Vagina (tissue), 2 donors: ENCODE measurements around the gene GPR171. TPM values are rescaled to one million over a fixed set of nuclear protein-coding genes. Genes with fewer than 3 reads are reported as not detected.

Source experiments
- DNase-seq, 2 donors: peaks; one replicate each; pipeline ENCODE4 v3.0.0-alpha.2; 2017; ENCODE audit errors: extremely low spot score in 2 of 2
- H3K27ac ChIP-seq: fragments of 200-600 bp; sonication (generic); one replicate; pipeline ENCODE4 v1.5.1; 2019
- H3K27me3 ChIP-seq: fragments of 200-600 bp; sonication (generic); one replicate; pipeline ENCODE4 v1.5.1; 2019
- H3K36me3 ChIP-seq, 2 donors: fragments of 200-600 bp; sonication (generic); one replicate each; pipeline ENCODE4 v1.5.1; 2017 to 2019
- H3K4me1 ChIP-seq: fragments of 200-600 bp; sonication (generic); one replicate; pipeline ENCODE4 v1.5.1; 2019
- H3K4me3 ChIP-seq, 2 donors: fragments of 200-600 bp; sonication (generic); 1 replicate in 1 of 2; 2 replicates in 1 of 2; pipeline ENCODE4 v1.5.1; 2016 to 2019
- H3K9me3 ChIP-seq: fragments of 200-600 bp; sonication (generic); one replicate; pipeline ENCODE4 v1.5.1; 2019
- CTCF ChIP-seq, 3 experiments: fragments of 450-650 bp in 2 of 3; fragments of 200-600 bp in 1 of 3; sonication (generic) in 1 of 3; IDR thresholded peaks; one replicate each; pipeline ENCODE4 v1.5.1; 2017 to 2019; ENCODE audit warnings: antibody characterized with exemption in 3 of 3, mild to moderate bottlenecking in 2 of 3, moderate library complexity in 2 of 3
- POLR2A ChIP-seq, 2 donors: fragments of 450-650 bp; IDR thresholded peaks; one replicate each; pipeline ENCODE4 v1.6.1; 2017; ENCODE audit warnings: antibody characterized with exemption in 2 of 2, mild to moderate bottlenecking in 2 of 2, moderate library complexity in 2 of 2
- POLR2AphosphoS5 ChIP-seq, 2 donors: sonication (generic); formaldehyde crosslinking; IDR thresholded peaks; one replicate each; pipeline ENCODE4 v1.9.0; 2017; ENCODE audit warnings: antibody characterized with exemption in 2 of 2, mild to moderate bottlenecking in 2 of 2, low read depth in 1 of 2; ENCODE audit not compliant: insufficient read depth in 1 of 2
- intact Hi-C: fragments of 100-400 bp; cut with DNase I; formaldehyde crosslinking; loops from one replicate; pipeline ENCODE4 v1.15.1; 2023
- total RNA-seq: library from RNA; depleted of rRNA; stranded (reverse); fragments of >200 nt; gene quantifications from one replicate; pipeline ENCODE4 v1.2.3, GENCODE V29; 2016

GPR171 gene
- total RNA-seq, 1 donor from 2014 or later, result 5.4 TPM

GRCh38 chr3:151227266-151227806, 24.3 kb upstream of the GPR171 start:
- Histone ChIP-seq H3K4me3 (no peak overlapping the region), H3K9me3 (no peaks in the 10 kb centered on the region), H3K27ac (no peak overlapping the region), H3K27me3 (no peaks in the 10 kb centered on the region), H3K36me3 (no peaks in the 10 kb centered on the region), H3K4me1 (peaks cover 6% of the 10 kb centered on the region)
- intact Hi-C loops, result loop anchor here (10.0 kb wide), 1 partner anchor 57 kb away; no protein-coding TSS in a partner anchor
- TF ChIP-seq POLR2AphosphoS5 (IDR thresholded peaks at IDR 0.05; ENCODE audit: insufficient read depth in 1 of 2, low read depth in 1 of 2) (no peak), POLR2A (IDR thresholded peaks at IDR 0.05) (no peak), CTCF (IDR thresholded peaks at IDR 0.05) (no peak)
- no peak for DNase-seq

DNA sequence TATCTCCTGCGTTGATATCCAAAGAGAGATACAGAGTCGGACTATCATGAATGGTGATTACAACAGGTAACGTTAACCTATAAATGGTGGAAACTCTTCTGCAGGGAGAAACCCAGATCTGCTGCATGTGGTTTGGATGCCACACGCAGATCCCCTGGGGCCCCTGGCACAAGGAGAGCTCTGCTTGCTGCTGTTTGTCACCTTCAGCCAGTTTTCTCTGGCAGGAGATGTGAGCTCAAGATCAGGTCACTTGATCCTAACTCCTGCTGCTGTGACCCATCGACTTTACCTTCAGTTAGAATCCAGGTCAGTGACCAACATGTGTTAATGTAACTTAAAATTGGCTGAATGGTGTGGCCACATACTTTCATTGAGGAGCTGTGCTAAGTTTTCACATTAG, 23.8 kb upstream of the GPR171 start:
- Histone ChIP-seq H3K36me3 (no peaks in the 10 kb centered on the region), H3K4me1 (peaks cover 6% of the 10 kb centered on the region), H3K27ac (no peak overlapping the region), H3K27me3 (no peaks in the 10 kb centered on the region), H3K4me3 (no peak overlapping the region), H3K9me3 (no peaks in the 10 kb centered on the region)
- intact Hi-C loops, result loop anchor here (10.0 kb wide), 1 partner anchor 58 kb away; no protein-coding TSS in a partner anchor
- TF ChIP-seq POLR2A (IDR thresholded peaks at IDR 0.05) (no peak), POLR2AphosphoS5 (IDR thresholded peaks at IDR 0.05; ENCODE audit: insufficient read depth in 1 of 2, low read depth in 1 of 2) (no peak), CTCF (IDR thresholded peaks at IDR 0.05) (no peak)
- no peak for DNase-seq

DNA sequence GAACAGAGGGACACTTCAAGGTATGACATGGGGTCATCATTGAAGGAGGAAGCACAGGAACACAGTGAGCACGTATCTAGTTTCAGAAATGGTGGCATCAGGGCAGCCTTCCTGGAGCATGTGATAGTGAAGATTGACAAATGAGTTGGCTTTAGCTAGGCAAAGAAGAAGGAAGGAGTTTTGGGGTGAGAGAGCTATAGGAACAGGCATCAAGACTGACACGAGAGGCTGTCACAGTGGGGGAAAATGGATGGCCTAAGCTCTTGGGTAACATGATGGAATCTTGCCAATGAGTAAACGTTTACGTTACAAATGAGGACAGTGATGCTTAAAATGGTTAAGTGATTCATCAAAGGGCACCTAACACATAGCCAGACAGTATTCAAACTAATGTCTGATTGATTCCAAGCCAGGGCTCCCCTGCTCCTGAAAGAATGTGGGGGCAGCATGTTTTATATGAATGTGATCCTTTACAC, 23.1 kb upstream of the GPR171 start:
- TF ChIP-seq POLR2AphosphoS5 (IDR thresholded peaks at IDR 0.05; ENCODE audit: insufficient read depth in 1 of 2, low read depth in 1 of 2) (no peak), POLR2A (IDR thresholded peaks at IDR 0.05) (no peak), CTCF (IDR thresholded peaks at IDR 0.05) (no peak)
- H3K27me3 ChIP-seq, result no peaks in the 10 kb centered on the region
- H3K27ac ChIP-seq, result no peak overlapping the region
- no peaks in the 10 kb centered on the region for H3K36me3 ChIP-seq
- intact Hi-C loops, result loop anchor here (10.0 kb wide), 1 partner anchor 59 kb away; no protein-coding TSS in a partner anchor
- H3K9me3 ChIP-seq, result no peaks in the 10 kb centered on the region
- H3K4me1 ChIP-seq, result peaks cover 6% of the 10 kb centered on the region
- DNase-seq, result no peak
- H3K4me3 ChIP-seq, result no peak overlapping the region

DNA sequence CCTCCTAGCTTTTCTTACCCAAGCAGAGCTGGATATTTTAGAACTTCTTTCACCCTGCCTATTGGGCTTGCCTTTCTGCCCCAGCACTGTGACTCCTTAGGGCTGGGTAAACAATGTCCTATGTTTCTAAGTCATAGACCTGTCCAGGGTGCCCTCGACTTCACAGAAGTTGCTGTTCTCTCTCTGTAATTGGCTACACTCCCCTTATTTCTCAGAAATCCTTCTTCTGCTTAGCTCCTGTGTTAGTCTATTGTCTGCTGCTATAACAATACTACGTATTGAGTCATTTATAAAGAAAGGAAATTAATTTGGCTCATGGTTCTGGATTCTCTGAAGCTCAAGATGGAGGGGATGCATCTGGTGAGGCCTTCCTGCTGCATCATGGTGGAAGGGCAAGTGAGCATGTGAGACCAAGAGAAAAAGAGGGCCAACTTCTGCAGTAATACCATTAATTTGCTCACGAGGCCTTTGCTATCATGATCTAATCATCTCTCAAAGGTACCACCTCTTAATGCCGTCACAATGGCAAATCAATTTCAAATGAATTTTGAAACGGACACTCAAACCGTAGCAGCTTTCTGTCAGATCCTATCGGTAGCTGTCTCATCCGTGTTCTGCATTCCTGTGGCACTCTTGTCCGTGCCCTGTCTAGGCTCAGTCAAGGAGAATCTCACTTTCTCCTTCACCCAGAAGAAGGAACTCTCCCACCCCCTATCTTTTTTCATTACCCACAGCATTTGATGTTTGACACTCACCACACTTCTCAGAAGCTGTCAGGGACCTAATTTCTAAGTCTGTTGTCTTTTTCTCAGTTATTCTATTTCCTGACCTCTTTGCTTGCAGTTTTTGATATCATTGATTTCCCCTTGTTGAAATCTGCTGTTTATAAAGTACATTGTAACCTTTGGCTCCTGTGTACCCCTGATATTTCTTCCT, 22.3 kb upstream of the GPR171 start:
- H3K4me1 ChIP-seq, result peaks cover 6% of the 10 kb centered on the region
- H3K27ac ChIP-seq, result no peak overlapping the region
- TF ChIP-seq POLR2AphosphoS5 (IDR thresholded peaks at IDR 0.05; ENCODE audit: insufficient read depth in 1 of 2, low read depth in 1 of 2) (no peak), POLR2A (IDR thresholded peaks at IDR 0.05) (no peak), CTCF (IDR thresholded peaks at IDR 0.05) (no peak)
- intact Hi-C loops, result loop anchor here (10.0 kb wide), 1 partner anchor 59 kb away; no protein-coding TSS in a partner anchor
- H3K27me3 ChIP-seq, result no peaks in the 10 kb centered on the region
- H3K4me3 ChIP-seq, result no peak overlapping the region
- no peaks in the 10 kb centered on the region for H3K36me3 ChIP-seq
- no peak for DNase-seq
- H3K9me3 ChIP-seq, result no peaks in the 10 kb centered on the region
